H9 (cell line): Measurements from ENCODE around the gene MIPEP. TPM values are rescaled to one million over a fixed set of nuclear protein-coding genes. Genes with fewer than 3 reads are reported as not detected.
A peak's percentile ranks its signal among the peaks of the same experiment; 100 is the strongest.

Source experiments
- DNase-seq: peaks from one replicate; pipeline ENCODE4 v3.0.0-alpha.2; 2017
- H2AFZ ChIP-seq: one replicate; pipeline ENCODE4 v1.6.1; 2013; ENCODE audit warnings: mild to moderate bottlenecking, low read length, control low read depth, moderate library complexity
- H2AK5ac ChIP-seq: 2 replicates; pipeline ENCODE4 v1.6.1; 2013; ENCODE audit warnings: low read length, control low read depth, mixed read lengths; ENCODE audit not compliant: insufficient read length
- H2BK120ac ChIP-seq: one replicate; pipeline ENCODE4 v1.6.1; 2013; ENCODE audit warnings: low read depth, mild to moderate bottlenecking, low read length, control low read depth, inconsistent platforms; ENCODE audit not compliant: poor library complexity, severe bottlenecking
- H2BK12ac ChIP-seq: 2 replicates; pipeline ENCODE4 v1.6.1; 2013; ENCODE audit warnings: low read length, control low read depth, mixed read lengths, low read depth; ENCODE audit not compliant: insufficient read length
- H2BK15ac ChIP-seq: 2 replicates; pipeline ENCODE4 v1.6.1; 2013; ENCODE audit warnings: low read depth, low read length, control low read depth
- H2BK20ac ChIP-seq: one replicate; pipeline ENCODE4 v1.6.1; 2013; ENCODE audit warnings: low read depth, mild to moderate bottlenecking, low read length, control low read depth, inconsistent platforms; ENCODE audit not compliant: poor library complexity, severe bottlenecking
- H2BK5ac ChIP-seq: 2 replicates; pipeline ENCODE4 v1.6.1; 2013; ENCODE audit warnings: low read length, control low read depth, mixed read lengths; ENCODE audit not compliant: insufficient read length
- H3K14ac ChIP-seq: 2 replicates; pipeline ENCODE4 v1.6.1; 2013; ENCODE audit warnings: low read length, control low read depth; ENCODE audit not compliant: insufficient read depth
- H3K18ac ChIP-seq: 2 replicates; pipeline ENCODE4 v1.6.1; 2013; ENCODE audit warnings: low read depth, mild to moderate bottlenecking, mixed read lengths, low read length, control low read depth; ENCODE audit not compliant: insufficient read length
- H3K23ac ChIP-seq: 2 replicates; pipeline ENCODE4 v1.6.1; 2013; ENCODE audit warnings: low read length, control low read depth, mixed read lengths, low read depth; ENCODE audit not compliant: insufficient read length
- H3K23me2 ChIP-seq: 2 replicates; pipeline ENCODE4 v1.6.1; 2013; ENCODE audit warnings: low read depth, mild to moderate bottlenecking, mixed read lengths, low read length, control low read depth; ENCODE audit not compliant: insufficient read length, poor library complexity, severe bottlenecking
- H3K27ac ChIP-seq: 2 replicates; pipeline ENCODE4 v1.5.1; 2013; ENCODE audit warnings: low read length, control low read depth, mixed read lengths, low read depth; ENCODE audit not compliant: insufficient read length
- H3K27me3 ChIP-seq: 2 replicates; pipeline ENCODE4 v1.6.1; 2013; ENCODE audit warnings: low read length, control low read depth, inconsistent platforms; ENCODE audit not compliant: insufficient read depth
- H3K4ac ChIP-seq: 2 replicates; pipeline ENCODE4 v1.6.1; 2013; ENCODE audit warnings: low read depth, mild to moderate bottlenecking, control low read depth, inconsistent platforms, low read length, moderate library complexity
- H3K4me1 ChIP-seq: 2 replicates; pipeline ENCODE4 v1.6.1; 2013; ENCODE audit warnings: low read length, control low read depth, inconsistent platforms; ENCODE audit not compliant: insufficient read depth
- H3K4me2 ChIP-seq: 2 replicates; pipeline ENCODE4 v1.6.1; 2013; ENCODE audit warnings: low read length, control low read depth, mixed read lengths; ENCODE audit not compliant: insufficient read length, insufficient read depth
- H3K56ac ChIP-seq: 2 replicates; pipeline ENCODE4 v1.6.1; 2013; ENCODE audit warnings: low read depth, mild to moderate bottlenecking, mixed read lengths, low read length, control low read depth; ENCODE audit not compliant: insufficient read length
- H3K79me1 ChIP-seq: 2 replicates; pipeline ENCODE4 v1.6.1; 2013; ENCODE audit warnings: low read depth, mild to moderate bottlenecking, moderate library complexity, low read length, control low read depth, inconsistent platforms; ENCODE audit not compliant: insufficient read depth, poor library complexity, severe bottlenecking
- H3K79me2 ChIP-seq: 2 replicates; pipeline ENCODE4 v1.6.1; 2013; ENCODE audit warnings: low read length, control low read depth, inconsistent platforms; ENCODE audit not compliant: insufficient read depth
- H3K9ac ChIP-seq: 2 replicates; pipeline ENCODE4 v1.6.1; 2013; ENCODE audit warnings: low read length, control low read depth, mixed read lengths; ENCODE audit not compliant: insufficient read length; ENCODE audit errors: extremely low read depth
- H3K9me3 ChIP-seq: one replicate; pipeline ENCODE4 v1.6.1; 2013; ENCODE audit warnings: low read depth, low read length, inconsistent platforms; ENCODE audit not compliant: control insufficient read depth
- H3T11ph ChIP-seq: one replicate; pipeline ENCODE4 v1.6.1; 2013; ENCODE audit warnings: mild to moderate bottlenecking, low read length, control low read depth, inconsistent platforms
- H4K20me1 ChIP-seq: one replicate; pipeline ENCODE4 v1.6.1; 2013; ENCODE audit not compliant: control insufficient read depth, insufficient read length, insufficient read depth
- H4K5ac ChIP-seq: 2 replicates; pipeline ENCODE4 v1.6.1; 2013; ENCODE audit warnings: low read depth, mild to moderate bottlenecking, mixed read lengths, low read length, control low read depth; ENCODE audit not compliant: insufficient read length
- H4K8ac ChIP-seq: replicated peaks from 2 replicates; pipeline ENCODE4 v1.6.1; 2013; ENCODE audit warnings: low read length, control low read depth, mixed read lengths, low read depth; ENCODE audit not compliant: insufficient read length
- H4K91ac ChIP-seq: 2 replicates; pipeline ENCODE4 v1.6.1; 2013; ENCODE audit warnings: low read depth, mild to moderate bottlenecking, moderate library complexity, mixed read lengths, low read length, control low read depth; ENCODE audit not compliant: insufficient read length
- H3K27ac Mint-ChIP-seq, 3 experiments: 2 replicates in 2 of 3; 3 replicates in 1 of 3; pipeline ENCODE4 v1.8.0; 2020 to 2021; ENCODE audit warnings: mixed read lengths in 3 of 3, mild to moderate bottlenecking in 1 of 3, moderate library complexity in 1 of 3
- H3K27me3 Mint-ChIP-seq: 2 replicates; pipeline ENCODE4 v1.8.0; 2021; ENCODE audit warnings: low read depth, mild to moderate bottlenecking, moderate library complexity, mixed read lengths
- H3K36me3 Mint-ChIP-seq, 3 experiments: 2 replicates in 2 of 3; 3 replicates in 1 of 3; pipeline ENCODE4 v1.8.0; 2020 to 2021; ENCODE audit warnings: low read depth in 3 of 3, mixed read lengths in 3 of 3; ENCODE audit not compliant: insufficient read depth in 1 of 3
- H3K4me1 Mint-ChIP-seq, 2 experiments: 2 replicates each; pipeline ENCODE4 v1.8.0; 2020; ENCODE audit warnings: mixed read lengths in 2 of 2
- H3K4me3 Mint-ChIP-seq, 2 experiments: 2 replicates in 1 of 2; 3 replicates in 1 of 2; pipeline ENCODE4 v1.8.0; 2020 to 2021; ENCODE audit warnings: mild to moderate bottlenecking in 2 of 2, mixed read lengths in 2 of 2, moderate library complexity in 1 of 2
- H3K9me3 Mint-ChIP-seq, 2 experiments: 2 replicates in 1 of 2; 3 replicates in 1 of 2; pipeline ENCODE4 v1.8.0; 2020; ENCODE audit warnings: mild to moderate bottlenecking in 2 of 2, mixed read lengths in 2 of 2, moderate library complexity in 1 of 2
- WGBS: extraction: QIAGEN DNeasy Blood & Tissue Kit; methylation state at CpG from one replicate; pipeline ENCODE4 v1.1.7; 2013; ENCODE audit warnings: missing lambda C conversion rate, low lambda C conversion rate, mixed read lengths; ENCODE audit not compliant: insufficient read length; ENCODE audit errors: extremely low coverage; 5-methylcytosine and 5-hydroxymethylcytosine counted together
- total RNA-seq: library from RNA; stranded (reverse); gene quantifications from 2 replicates; pipeline ENCODE4 v1.2.1, GENCODE V29; 2021
- TF ChIP-seq, protein P1 (sequence below): fragments of 200-600 bp; sonication (generic); conservative IDR thresholded peaks from 3 replicates; pipeline ENCODE4 v1.8.0; 2021; ENCODE audit warnings: antibody characterized with exemption, mild to moderate bottlenecking

Gene MIPEP
- total RNA-seq, 1 experiment from 2014 or later: 18.5 TPM

DNA sequence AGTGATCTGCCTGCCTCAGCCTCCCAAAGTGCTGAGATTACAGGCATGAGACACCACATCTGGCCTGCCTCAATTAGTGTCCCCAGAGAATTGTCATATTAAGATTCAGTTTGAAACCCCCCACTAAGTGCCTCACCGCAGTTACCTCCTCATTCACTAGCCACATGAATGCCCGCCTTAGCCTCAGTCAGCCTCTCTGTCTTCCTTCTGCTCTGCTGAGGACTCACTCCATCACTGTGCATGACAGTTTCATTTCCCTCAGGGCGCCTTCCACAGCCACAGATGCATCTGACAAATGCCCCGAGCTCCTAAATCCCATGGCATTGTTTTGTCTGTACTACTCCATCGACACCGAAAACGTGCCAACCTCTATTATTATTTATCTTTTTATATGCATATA is 23.3 kb downstream of the MIPEP start:
- peak overlapping the region in 2 of 3 experiments; percentile 4 to 40; a peak in 2 of 7 replicates for H3K27ac Mint-ChIP-seq
- 100% methylated on average over 3 of the region's 7 CpGs for WGBS

More for the DNA sequence above, 23.3 kb downstream of the MIPEP start:
- H3K9me3 ChIP-seq: no peaks in the 10 kb centered on the region
- no peaks in the 10 kb centered on the region for H3K4me1 Mint-ChIP-seq
- H4K8ac ChIP-seq: no peak overlapping the region
- no peak overlapping the region for H2BK120ac ChIP-seq
- no peak overlapping the region for H3K23ac ChIP-seq
- DNase-seq: no peak
- H3K27ac ChIP-seq: no peak overlapping the region
- H3K79me2 ChIP-seq: no peaks in the 10 kb centered on the region
- TF ChIP-seq, protein P1, sequence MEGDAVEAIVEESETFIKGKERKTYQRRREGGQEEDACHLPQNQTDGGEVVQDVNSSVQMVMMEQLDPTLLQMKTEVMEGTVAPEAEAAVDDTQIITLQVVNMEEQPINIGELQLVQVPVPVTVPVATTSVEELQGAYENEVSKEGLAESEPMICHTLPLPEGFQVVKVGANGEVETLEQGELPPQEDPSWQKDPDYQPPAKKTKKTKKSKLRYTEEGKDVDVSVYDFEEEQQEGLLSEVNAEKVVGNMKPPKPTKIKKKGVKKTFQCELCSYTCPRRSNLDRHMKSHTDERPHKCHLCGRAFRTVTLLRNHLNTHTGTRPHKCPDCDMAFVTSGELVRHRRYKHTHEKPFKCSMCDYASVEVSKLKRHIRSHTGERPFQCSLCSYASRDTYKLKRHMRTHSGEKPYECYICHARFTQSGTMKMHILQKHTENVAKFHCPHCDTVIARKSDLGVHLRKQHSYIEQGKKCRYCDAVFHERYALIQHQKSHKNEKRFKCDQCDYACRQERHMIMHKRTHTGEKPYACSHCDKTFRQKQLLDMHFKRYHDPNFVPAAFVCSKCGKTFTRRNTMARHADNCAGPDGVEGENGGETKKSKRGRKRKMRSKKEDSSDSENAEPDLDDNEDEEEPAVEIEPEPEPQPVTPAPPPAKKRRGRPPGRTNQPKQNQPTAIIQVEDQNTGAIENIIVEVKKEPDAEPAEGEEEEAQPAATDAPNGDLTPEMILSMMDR: no peak
- no peak overlapping the region for H3K4ac ChIP-seq
- no peak overlapping the region for H3K9ac ChIP-seq
- H2AK5ac ChIP-seq: no peak overlapping the region
- H3K4me1 ChIP-seq: no peaks in the 10 kb centered on the region
- no peak overlapping the region for H2BK20ac ChIP-seq
- H3K18ac ChIP-seq: no peak overlapping the region
- H2AFZ ChIP-seq: no peak overlapping the region
- H3K27me3 ChIP-seq: no peaks in the 10 kb centered on the region
- H4K5ac ChIP-seq: no peak overlapping the region
- no peak overlapping the region for H3K4me2 ChIP-seq
- no peak overlapping the region for H3K56ac ChIP-seq
- no peaks in the 10 kb centered on the region for H3K23me2 ChIP-seq
- H3K14ac ChIP-seq: no peak overlapping the region
- H2BK15ac ChIP-seq: no peak overlapping the region
- no peaks in the 10 kb centered on the region for H3K9me3 Mint-ChIP-seq
- peaks cover 0 to 3% (median 0%) of the 10 kb centered on the region in 3 experiments; a peak in 1 of 7 replicates for H3K36me3 Mint-ChIP-seq
- no peak overlapping the region for H2BK12ac ChIP-seq
- H3K27me3 Mint-ChIP-seq: no peaks in the 10 kb centered on the region
- H4K20me1 ChIP-seq: no peaks in the 10 kb centered on the region
- no peak overlapping the region for H2BK5ac ChIP-seq
- no peaks in the 10 kb centered on the region for H3K79me1 ChIP-seq
- no peak overlapping the region for H3T11ph ChIP-seq
- no peak overlapping the region for H4K91ac ChIP-seq
- H3K4me3 Mint-ChIP-seq: no peak overlapping the region
